HG02571 (cell line): Measurements from ENCODE around the gene ZBTB38.

ENCODE experiments used
- ATAC-seq: cut with Tn5 transposase; IDR thresholded peaks from one replicate; pipeline ENCODE4 v1.9.1; 2021; ENCODE audit warnings: mild to moderate bottlenecking, moderate library complexity; ENCODE audit not compliant: unreplicated experiment

The ZBTB38 gene

GRCh38 chr3:141367038-141367730 lies 1.1 kb upstream of the ZBTB38 start:
- no peak for ATAC-seq

DNA sequence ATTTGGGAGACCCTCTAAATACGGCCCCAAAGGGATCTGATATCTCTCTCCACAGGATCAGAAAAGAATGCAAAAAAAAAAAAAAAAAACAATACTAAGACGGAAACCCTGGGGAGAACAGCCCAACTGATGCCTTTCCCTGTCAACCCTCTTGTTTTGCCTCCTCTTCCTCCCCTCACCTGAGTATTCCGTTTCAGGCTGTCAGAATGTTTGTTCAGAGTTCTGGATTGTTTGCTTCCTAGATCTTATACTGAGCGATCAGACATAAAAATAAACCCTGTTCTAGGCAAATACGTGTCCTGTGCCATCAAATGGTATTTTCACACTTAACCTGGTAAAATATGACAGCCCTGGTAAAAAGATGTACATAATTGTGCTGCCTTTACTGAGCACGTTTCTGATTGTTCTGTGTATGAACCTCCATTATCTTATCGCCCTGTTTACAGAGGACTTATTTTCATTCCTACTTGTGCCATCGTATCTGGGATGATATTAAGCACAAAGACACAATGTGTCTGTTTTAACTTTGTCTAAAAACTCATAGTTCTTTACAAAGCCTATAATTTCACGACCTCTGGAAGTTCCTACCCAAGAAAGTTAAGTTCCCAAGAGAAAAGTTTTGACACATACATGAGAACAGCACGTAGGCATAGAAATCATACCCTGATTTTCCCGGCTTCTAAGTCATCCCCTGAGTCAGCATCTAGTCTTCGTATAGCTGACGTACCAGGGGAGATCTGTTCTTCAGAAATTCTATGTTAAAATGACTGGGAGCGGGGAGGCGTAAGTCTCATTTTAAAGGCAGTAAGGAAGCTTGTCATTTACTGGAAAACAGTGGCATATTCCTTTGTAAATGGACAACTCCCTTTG lies 856 bp downstream of the ZBTB38 start:
- no peak for ATAC-seq

DNA sequence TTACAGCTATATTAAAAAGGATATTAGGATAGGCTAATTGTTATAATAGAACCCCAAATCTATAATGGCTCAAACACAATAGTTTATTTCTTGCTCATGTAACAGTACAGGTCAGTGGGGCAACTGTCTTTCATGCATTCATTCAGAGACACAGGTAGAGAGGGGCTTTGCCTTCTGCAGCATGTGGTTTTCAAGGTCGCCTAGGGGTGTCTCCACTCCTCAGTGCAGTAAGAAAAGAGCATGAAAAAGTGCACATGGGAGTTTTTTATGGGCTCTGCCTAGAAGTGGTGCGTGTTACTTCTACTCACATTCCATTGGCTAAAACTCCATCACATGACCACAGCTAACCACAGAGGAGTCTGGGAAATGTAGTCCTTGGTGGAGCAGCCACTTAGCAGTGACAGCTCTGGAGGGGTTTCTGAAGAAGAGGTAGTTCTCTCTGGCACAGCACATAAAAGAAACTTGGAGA lies 1.8 kb downstream of the ZBTB38 start:
- peak; percentile 82 for ATAC-seq

- no peak for ATAC-seq
These were observed 3.6 kb downstream of the ZBTB38 start for GRCh38 chr3:141371882-141372281.

DNA sequence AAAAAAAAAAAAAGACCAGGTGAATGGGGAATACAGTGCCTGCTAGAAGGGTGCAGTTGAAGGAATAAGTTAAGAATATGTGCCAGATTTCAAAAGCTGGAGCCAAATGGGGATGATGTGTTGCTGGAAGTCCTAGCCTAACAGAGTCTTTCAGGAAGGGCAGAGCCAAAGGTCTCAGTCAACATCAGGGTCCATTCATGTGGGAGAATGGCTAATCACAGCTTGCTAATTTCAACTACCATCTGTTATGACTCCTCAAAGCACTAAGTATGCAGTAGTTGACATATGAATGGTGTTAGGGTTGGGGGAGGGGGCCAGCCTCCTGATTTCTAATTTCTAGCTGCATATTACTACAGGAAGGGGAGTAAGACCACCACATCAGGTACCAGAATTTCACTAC lies 4.4 kb downstream of the ZBTB38 start:
- no peak for ATAC-seq

DNA sequence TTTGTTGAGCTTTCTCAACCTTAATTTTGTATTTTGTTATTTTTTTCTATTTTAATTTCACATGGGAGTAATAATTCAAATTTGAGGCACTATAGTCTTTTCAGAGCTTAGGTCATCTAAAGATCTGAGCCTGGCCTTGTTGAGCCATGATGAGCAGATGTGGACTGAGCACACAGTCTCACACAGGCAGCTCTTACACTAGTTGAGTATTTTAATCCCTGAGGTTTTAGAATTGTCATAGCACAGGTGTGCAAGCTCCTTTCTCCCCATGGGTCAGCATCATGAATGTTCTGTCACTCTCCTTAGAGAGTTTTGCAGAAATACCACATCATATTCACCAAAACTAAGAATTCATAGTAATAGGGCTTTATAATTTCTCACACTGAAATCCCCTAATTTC lies 4.9 kb downstream of the ZBTB38 start:
- ATAC-seq, result no peak

- no peak for ATAC-seq
These were observed 5.6 kb downstream of the ZBTB38 start for GRCh38 chr3:141373768-141374526.

GRCh38 chr3:141375381-141376301 lies 7.3 kb downstream of the ZBTB38 start:
- no peak for ATAC-seq

- no peak for ATAC-seq
These were observed 9.1 kb downstream of the ZBTB38 start for GRCh38 chr3:141377377-141377776.

GRCh38 chr3:141378556-141378955 lies 10.3 kb downstream of the ZBTB38 start:
- ATAC-seq, result no peak

GRCh38 chr3:141379250-141379966 lies 11.1 kb downstream of the ZBTB38 start:
- peak; percentile 44 for ATAC-seq

- no peak for ATAC-seq
These were observed 12.0 kb downstream of the ZBTB38 start for GRCh38 chr3:141380279-141380678.

- peak; percentile 37 for ATAC-seq
These were observed 12.7 kb downstream of the ZBTB38 start for GRCh38 chr3:141380987-141381386.

GRCh38 chr3:141382571-141382970 lies 14.3 kb downstream of the ZBTB38 start:
- no peak for ATAC-seq

DNA sequence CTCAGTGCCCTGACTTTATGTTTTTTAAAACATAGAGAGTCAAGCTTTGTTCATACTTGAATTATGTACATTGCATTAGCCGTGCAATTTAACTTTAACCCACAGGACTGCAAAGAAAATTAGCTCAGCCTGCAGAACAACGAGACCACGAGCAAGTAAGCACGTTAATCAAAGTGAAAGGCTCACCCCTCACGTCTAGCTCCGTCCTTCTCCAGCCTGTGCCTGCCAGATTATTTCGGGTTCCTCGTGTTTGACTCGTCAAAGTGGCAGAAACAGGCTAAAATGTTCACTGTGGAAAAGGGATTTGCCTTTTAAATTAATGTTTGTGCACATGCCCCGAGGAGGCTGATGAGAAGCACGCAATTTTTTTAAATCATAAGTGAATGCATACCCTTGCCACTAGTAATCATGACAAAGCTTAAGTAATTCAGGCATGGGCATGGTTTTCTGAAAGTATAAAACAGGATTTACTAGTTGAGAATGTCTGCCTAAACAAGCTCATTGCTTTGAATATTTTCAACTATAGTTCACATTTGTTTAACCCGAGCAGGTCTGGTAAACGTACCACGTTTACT lies 15.3 kb downstream of the ZBTB38 start:
- ATAC-seq, result no peak

- no peak for ATAC-seq
These were observed 15.9 kb downstream of the ZBTB38 start for GRCh38 chr3:141384157-141384556.

DNA sequence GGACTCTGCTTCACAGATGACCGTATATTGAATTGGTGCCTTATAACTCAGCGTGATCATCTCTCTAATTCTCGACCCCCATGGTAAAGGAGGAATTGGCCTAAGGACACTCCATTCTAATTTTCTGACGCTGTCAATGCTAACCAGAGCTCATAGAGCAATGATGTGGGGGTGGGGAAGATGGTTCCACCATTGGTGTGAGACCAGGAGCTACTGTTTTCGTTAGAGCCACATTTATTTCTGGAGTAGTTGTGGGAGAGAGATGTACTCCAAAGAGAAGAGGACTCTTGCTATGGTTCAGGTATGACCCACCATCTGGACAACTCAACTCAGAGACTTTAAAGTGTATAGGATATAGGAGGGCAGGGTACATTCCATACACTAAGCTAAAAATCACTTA lies 16.3 kb downstream of the ZBTB38 start:
- ATAC-seq, result no peak

DNA sequence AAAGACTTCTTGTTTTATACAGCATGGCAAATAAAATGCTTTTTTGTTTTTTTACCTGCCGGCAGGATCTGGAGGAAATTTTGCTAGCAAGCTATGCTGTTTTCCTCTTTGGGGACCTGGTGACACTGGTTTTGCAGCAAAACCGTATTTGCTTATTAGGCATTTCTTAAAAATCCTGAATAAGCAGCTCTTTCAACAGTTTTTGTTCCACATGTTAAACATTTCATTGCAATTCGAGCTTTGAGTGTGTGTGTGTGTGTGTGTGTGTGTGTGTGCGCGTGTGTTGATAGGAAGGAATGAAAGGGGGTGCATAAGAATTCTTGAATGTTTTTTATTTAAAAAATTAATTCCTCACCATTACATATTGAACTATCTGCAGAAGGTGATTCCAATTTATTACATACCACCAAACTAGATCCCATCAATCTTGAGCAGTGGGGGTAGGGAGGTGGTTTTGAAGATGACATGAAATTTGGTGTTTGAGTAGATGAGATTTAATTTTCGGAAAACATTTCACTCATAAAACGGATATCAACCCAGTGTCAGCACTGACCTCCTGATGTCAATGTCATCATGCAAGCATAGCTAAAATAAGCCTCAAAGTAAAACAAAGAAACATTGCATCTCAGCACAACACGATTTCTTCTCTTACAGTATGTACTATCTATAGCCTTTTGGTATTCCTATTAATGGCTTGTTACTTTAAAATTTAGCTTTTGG lies 17.3 kb downstream of the ZBTB38 start:
- no peak for ATAC-seq

GRCh38 chr3:141386126-141386488 lies 17.8 kb downstream of the ZBTB38 start:
- no peak for ATAC-seq
